ENCODE measurements around the gene ZBTB20. TPM values are rescaled to one million over a fixed set of nuclear protein-coding genes. Genes with fewer than 3 reads are reported as not detected.

ZBTB20 gene
- total RNA-seq, 1 donor from 2014 or later = 27.5 TPM

DNA sequence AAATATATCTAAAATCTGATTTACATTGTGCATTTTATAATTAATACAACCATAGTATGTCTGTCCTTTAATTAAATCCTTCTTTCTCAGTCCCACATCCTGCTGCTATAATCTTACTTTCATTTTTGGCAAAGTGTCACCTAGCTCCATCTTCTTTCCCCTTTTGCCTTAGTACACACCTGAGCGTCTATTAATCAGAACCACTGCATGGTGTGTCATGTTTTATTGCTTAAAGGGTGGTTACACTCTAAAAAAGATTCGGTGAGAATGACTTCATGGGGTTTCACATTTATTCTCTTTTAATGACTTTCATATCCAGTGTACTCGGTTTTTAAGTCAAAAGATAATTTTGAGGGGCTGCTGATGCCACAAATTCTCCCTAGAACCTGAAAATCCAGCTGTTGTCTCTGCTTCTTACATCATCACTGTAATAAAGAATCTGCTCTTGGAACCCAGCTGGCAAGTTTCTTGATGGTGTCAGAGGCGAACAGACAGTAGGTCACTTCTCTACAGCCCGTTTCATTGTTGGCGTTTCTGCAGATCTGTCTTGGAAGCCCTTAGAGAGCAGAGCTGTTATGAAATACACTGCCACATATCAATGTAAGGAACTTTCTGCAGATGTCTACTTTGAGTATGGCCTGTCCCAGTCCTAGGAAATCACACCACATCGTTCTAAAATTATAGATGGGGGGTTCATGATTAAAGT lies 753.6 kb downstream of the ZBTB20 start:
- Mint-ChIP-seq H3K36me3 (ENCODE audit: unreplicated experiment) (peaks cover under 1% of the 10 kb centered on the region), H3K4me3 (ENCODE audit: unreplicated experiment) (no peak overlapping the region), H3K27me3 (ENCODE audit: unreplicated experiment) (peaks cover 3% of the 10 kb centered on the region), H3K4me1 (ENCODE audit: low read depth, unreplicated experiment) (peaks cover 8% of the 10 kb centered on the region), H3K27ac (ENCODE audit: unreplicated experiment) (no peak overlapping the region), H3K9me3 (ENCODE audit: unreplicated experiment) (peaks cover 1% of the 10 kb centered on the region)
- TF ChIP-seq, protein P1, sequence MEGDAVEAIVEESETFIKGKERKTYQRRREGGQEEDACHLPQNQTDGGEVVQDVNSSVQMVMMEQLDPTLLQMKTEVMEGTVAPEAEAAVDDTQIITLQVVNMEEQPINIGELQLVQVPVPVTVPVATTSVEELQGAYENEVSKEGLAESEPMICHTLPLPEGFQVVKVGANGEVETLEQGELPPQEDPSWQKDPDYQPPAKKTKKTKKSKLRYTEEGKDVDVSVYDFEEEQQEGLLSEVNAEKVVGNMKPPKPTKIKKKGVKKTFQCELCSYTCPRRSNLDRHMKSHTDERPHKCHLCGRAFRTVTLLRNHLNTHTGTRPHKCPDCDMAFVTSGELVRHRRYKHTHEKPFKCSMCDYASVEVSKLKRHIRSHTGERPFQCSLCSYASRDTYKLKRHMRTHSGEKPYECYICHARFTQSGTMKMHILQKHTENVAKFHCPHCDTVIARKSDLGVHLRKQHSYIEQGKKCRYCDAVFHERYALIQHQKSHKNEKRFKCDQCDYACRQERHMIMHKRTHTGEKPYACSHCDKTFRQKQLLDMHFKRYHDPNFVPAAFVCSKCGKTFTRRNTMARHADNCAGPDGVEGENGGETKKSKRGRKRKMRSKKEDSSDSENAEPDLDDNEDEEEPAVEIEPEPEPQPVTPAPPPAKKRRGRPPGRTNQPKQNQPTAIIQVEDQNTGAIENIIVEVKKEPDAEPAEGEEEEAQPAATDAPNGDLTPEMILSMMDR (IDR thresholded peaks at IDR 0.05; ENCODE audit: partially characterized antibody, unreplicated experiment) = no peak
- no peak for DNase-seq

DNA sequence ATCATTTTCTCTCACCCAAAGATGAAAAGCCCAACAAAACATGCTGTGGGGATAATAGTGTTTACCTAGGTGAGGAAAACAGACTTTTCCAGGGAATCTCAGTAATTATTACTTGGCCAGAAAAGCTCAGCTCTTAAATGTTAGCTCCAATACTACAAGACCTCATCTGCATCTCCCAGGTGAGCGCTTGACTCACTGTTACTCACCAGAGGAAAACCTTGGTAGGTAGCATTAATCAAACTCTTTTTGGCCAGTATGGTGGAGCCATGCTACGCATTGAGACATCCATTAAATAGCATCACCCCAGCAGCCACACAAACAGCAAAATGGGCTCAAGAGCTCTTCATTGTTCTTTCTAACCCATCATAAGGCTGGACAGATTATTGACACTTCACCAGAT lies 754.3 kb downstream of the ZBTB20 start:
- Mint-ChIP-seq H3K4me1 (ENCODE audit: low read depth, unreplicated experiment) (peaks cover 11% of the 10 kb centered on the region), H3K4me3 (ENCODE audit: unreplicated experiment) (no peak overlapping the region), H3K9me3 (ENCODE audit: unreplicated experiment) (peaks cover 1% of the 10 kb centered on the region), H3K36me3 (ENCODE audit: unreplicated experiment) (peaks cover 4% of the 10 kb centered on the region), H3K27ac (ENCODE audit: unreplicated experiment) (no peak overlapping the region), H3K27me3 (ENCODE audit: unreplicated experiment) (peaks cover 3% of the 10 kb centered on the region)
- DNase-seq = no peak
- TF ChIP-seq, protein P1 (IDR thresholded peaks at IDR 0.05; ENCODE audit: partially characterized antibody, unreplicated experiment) = no peak

DNA sequence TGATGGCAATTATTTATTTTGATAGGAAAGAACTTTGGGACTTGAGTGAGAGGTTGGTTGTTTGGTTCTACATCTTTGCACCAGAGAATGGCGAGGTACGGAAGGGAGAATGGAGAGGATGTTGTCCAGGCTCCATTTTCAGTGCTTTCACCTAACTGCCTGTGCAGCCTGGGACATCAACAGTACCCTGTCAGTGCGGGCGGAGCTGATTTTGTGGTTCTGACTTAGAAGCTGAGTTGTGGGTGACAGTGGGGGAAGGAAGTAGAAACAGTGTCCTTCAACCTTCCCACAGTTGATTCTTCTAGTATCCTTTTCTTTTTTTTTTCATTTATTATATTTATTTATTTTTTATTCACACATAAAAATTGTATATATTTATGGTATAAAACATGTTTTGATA lies 757.9 kb downstream of the ZBTB20 start:
- H3K27ac Mint-ChIP-seq (ENCODE audit: unreplicated experiment) = no peak overlapping the region
- H3K9me3 Mint-ChIP-seq (ENCODE audit: unreplicated experiment) = peaks cover 1% of the 10 kb centered on the region
- peaks cover 7% of the 10 kb centered on the region for H3K27me3 Mint-ChIP-seq (ENCODE audit: unreplicated experiment)
- no peak overlapping the region for H3K4me3 Mint-ChIP-seq (ENCODE audit: unreplicated experiment)
- H3K4me1 Mint-ChIP-seq (ENCODE audit: low read depth, unreplicated experiment) = peaks cover 13% of the 10 kb centered on the region
- TF ChIP-seq, protein P1 (IDR thresholded peaks at IDR 0.05; ENCODE audit: partially characterized antibody, unreplicated experiment) = no peak
- H3K36me3 Mint-ChIP-seq (ENCODE audit: unreplicated experiment) = peaks cover 4% of the 10 kb centered on the region
- DNase-seq = no peak

DNA sequence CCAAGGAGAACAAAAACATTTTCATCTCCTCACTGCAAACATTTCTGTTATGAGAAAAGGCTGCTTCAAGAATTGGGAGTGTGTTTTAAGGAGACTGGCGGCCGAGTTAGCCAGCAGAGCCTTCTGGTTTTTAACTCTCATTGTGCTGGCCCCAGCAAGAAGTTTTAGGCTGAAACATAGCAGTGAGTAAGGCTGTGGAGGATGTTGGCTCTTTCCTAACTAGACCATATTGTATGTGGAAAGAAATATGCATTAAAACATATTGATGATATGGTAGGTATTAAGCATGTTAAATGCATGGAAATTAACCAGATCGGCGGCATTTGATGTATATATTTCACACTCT lies 762.6 kb downstream of the ZBTB20 start:
- peak overlapping the region; percentile 47 for H3K4me3 Mint-ChIP-seq (ENCODE audit: unreplicated experiment)
- H3K4me1 Mint-ChIP-seq (ENCODE audit: low read depth, unreplicated experiment) = peaks cover 18% of the 10 kb centered on the region
- no peak for DNase-seq
- TF ChIP-seq, protein P1 (IDR thresholded peaks at IDR 0.05; ENCODE audit: partially characterized antibody, unreplicated experiment) = no peak
- H3K36me3 Mint-ChIP-seq (ENCODE audit: unreplicated experiment) = peaks cover 4% of the 10 kb centered on the region
- no peaks in the 10 kb centered on the region for H3K9me3 Mint-ChIP-seq (ENCODE audit: unreplicated experiment)
- H3K27ac Mint-ChIP-seq (ENCODE audit: unreplicated experiment) = peak overlapping the region; percentile 93
- H3K27me3 Mint-ChIP-seq (ENCODE audit: unreplicated experiment) = peaks cover 9% of the 10 kb centered on the region

DNA sequence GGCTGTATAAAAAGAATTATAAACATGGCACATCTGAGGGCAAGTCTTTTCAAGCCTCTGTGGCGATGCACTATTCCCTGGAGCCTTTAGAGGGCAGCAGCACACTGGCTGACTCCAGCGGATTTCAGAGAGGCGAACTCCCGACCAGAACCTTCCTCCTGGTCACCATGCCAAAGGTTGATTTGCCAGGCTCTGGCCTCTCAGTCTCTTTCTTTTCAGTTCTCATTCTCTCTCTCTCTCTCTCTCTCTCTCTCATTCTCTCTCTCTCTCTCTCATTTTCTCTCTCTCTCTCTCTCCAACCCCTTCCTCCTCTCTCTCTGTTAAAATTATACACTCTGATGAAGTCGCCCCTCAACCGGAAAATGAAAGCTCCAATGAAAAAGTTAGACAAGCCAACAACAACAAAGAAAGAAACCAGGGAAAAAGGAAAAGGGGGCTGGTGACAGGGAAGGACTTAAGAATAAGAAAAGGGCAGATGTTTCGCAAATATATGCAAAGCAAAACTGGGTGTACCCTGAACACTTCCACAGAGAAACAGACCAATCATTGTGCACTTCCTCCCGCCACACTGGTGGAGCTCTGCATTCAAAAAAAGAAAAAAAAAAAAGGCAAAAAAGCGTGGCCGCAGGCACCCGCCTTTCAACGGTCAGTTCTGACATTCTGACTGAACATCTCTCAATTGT lies 763.1 kb downstream of the ZBTB20 start:
- DNase-seq = peak; percentile 79
- TF ChIP-seq, protein P1 (IDR thresholded peaks at IDR 0.05; ENCODE audit: partially characterized antibody, unreplicated experiment) = peak; percentile 76
- H3K27ac Mint-ChIP-seq (ENCODE audit: unreplicated experiment) = peak overlapping the region; percentile 93
- peaks cover 8% of the 10 kb centered on the region for H3K27me3 Mint-ChIP-seq (ENCODE audit: unreplicated experiment)
- H3K4me3 Mint-ChIP-seq (ENCODE audit: unreplicated experiment) = peak overlapping the region; percentile 14
- peaks cover 18% of the 10 kb centered on the region for H3K4me1 Mint-ChIP-seq (ENCODE audit: low read depth, unreplicated experiment)
- H3K36me3 Mint-ChIP-seq (ENCODE audit: unreplicated experiment) = peaks cover 4% of the 10 kb centered on the region
- no peaks in the 10 kb centered on the region for H3K9me3 Mint-ChIP-seq (ENCODE audit: unreplicated experiment)
